Parathyroid adenoma (tissue), 2 donors: Measurements from ENCODE around the gene SBF1.

Experiments
- H2AFZ ChIP-seq: fragments of 300-600 bp; sonication (generic); one replicate; pipeline ENCODE4 v1.7.0; 2017; ENCODE audit warnings: antibody characterized with exemption, mild to moderate bottlenecking
- H3K27ac ChIP-seq: fragments of 300-600 bp; sonication (generic); one replicate; pipeline ENCODE4 v1.7.0; 2017
- H3K27me3 ChIP-seq: fragments of 300-600 bp; sonication (generic); one replicate; pipeline ENCODE4 v1.7.0; 2017; ENCODE audit warnings: low read length; ENCODE audit not compliant: control insufficient read depth, insufficient read depth
- H3K36me3 ChIP-seq: fragments of 300-600 bp; sonication (generic); one replicate; pipeline ENCODE4 v1.7.0; 2017; ENCODE audit warnings: low read length; ENCODE audit not compliant: control insufficient read depth, insufficient read depth
- H3K4me1 ChIP-seq: fragments of 300-600 bp; sonication (generic); one replicate; pipeline ENCODE4 v1.7.0; 2017; ENCODE audit warnings: control low read depth
- H3K4me2 ChIP-seq: fragments of 300-600 bp; sonication (generic); one replicate; pipeline ENCODE4 v1.7.0; 2017; ENCODE audit warnings: low read length
- H3K4me3 ChIP-seq: fragments of 300-600 bp; sonication (generic); one replicate; pipeline ENCODE4 v1.7.0; 2017; ENCODE audit warnings: low read depth, low read length
- H3K79me2 ChIP-seq: fragments of 300-600 bp; sonication (generic); one replicate; pipeline ENCODE4 v1.7.0; 2017; ENCODE audit warnings: control low read depth
- H3K9ac ChIP-seq: fragments of 300-600 bp; sonication (generic); one replicate; pipeline ENCODE4 v1.7.0; 2017; ENCODE audit warnings: mild to moderate bottlenecking
- H3K9me3 ChIP-seq: fragments of 300-600 bp; sonication (generic); one replicate; pipeline ENCODE4 v1.7.0; 2017; ENCODE audit warnings: low read length; ENCODE audit not compliant: control insufficient read depth
- CTCF ChIP-seq: fragments of 300-600 bp; sonication (generic); IDR thresholded peaks from one replicate; pipeline ENCODE4 v1.7.0; 2017; ENCODE audit warnings: antibody characterized with exemption, mild to moderate bottlenecking
- donor health status: primary hyperparathyroidism.

SBF1 gene

GRCh38 chr22:50440544-50441249 is 34.1 kb downstream of the SBF1 start:
- no peak overlapping the region for H2AFZ ChIP-seq
- no peak overlapping the region for H3K27ac ChIP-seq

GRCh38 chr22:50439871-50440331 is 34.9 kb downstream of the SBF1 start:
- H3K9ac ChIP-seq = no peak overlapping the region
- no peaks in the 10 kb centered on the region for H3K27me3 ChIP-seq
- H3K4me3 ChIP-seq = no peak overlapping the region
- no peaks in the 10 kb centered on the region for H3K9me3 ChIP-seq
- TF ChIP-seq CTCF = no peak
- no peak overlapping the region for H3K4me2 ChIP-seq
- H3K79me2 ChIP-seq = no peaks in the 10 kb centered on the region
- no peaks in the 10 kb centered on the region for H3K36me3 ChIP-seq
- H2AFZ ChIP-seq = no peak overlapping the region
- no peaks in the 10 kb centered on the region for H3K4me1 ChIP-seq
- H3K27ac ChIP-seq = no peak overlapping the region

More at GRCh38 chr22:50440544-50441249, 34.1 kb downstream of the SBF1 start:
- no peaks in the 10 kb centered on the region for H3K9me3 ChIP-seq
- no peaks in the 10 kb centered on the region for H3K36me3 ChIP-seq
- no peaks in the 10 kb centered on the region for H3K27me3 ChIP-seq
- no peaks in the 10 kb centered on the region for H3K79me2 ChIP-seq
- no peak for TF ChIP-seq CTCF
- H3K4me1 ChIP-seq = no peaks in the 10 kb centered on the region
- H3K4me3 ChIP-seq = no peak overlapping the region
- H3K9ac ChIP-seq = no peak overlapping the region
- no peak overlapping the region for H3K4me2 ChIP-seq

- Histone ChIP-seq H2AFZ (no peak overlapping the region), H3K9ac (no peak overlapping the region), H3K79me2 (no peaks in the 10 kb centered on the region), H3K4me1 (no peaks in the 10 kb centered on the region), H3K36me3 (no peaks in the 10 kb centered on the region), H3K4me3 (no peak overlapping the region), H3K9me3 (no peaks in the 10 kb centered on the region), H3K4me2 (no peak overlapping the region), H3K27me3 (no peaks in the 10 kb centered on the region), H3K27ac (no peak overlapping the region)
- TF ChIP-seq CTCF = no peak
Measured at GRCh38 chr22:50439314-50439870, 35.4 kb downstream of the SBF1 start.

- no peak overlapping the region for H3K4me3 ChIP-seq
- H3K4me1 ChIP-seq = no peaks in the 10 kb centered on the region
- no peak for TF ChIP-seq CTCF
- no peaks in the 10 kb centered on the region for H3K9me3 ChIP-seq
- no peaks in the 10 kb centered on the region for H3K36me3 ChIP-seq
- H3K27ac ChIP-seq = no peak overlapping the region
- no peaks in the 10 kb centered on the region for H3K79me2 ChIP-seq
- H3K9ac ChIP-seq = no peak overlapping the region
- no peak overlapping the region for H3K4me2 ChIP-seq
- H3K27me3 ChIP-seq = no peaks in the 10 kb centered on the region
- H2AFZ ChIP-seq = no peak overlapping the region
Measured at GRCh38 chr22:50438305-50439275, 36.2 kb downstream of the SBF1 start.
